HepG2 (cell line): ENCODE measurements around the gene LBX2. TPM values are rescaled to one million over a fixed set of nuclear protein-coding genes. Genes with fewer than 3 reads are reported as not detected.

Experiments
- CCDC6 ChIP-seq: sonication (generic); formaldehyde crosslinking; IDR thresholded peaks from 2 replicates; pipeline ENCODE4 v1.8.1; 2022; ENCODE audit warnings: mild to moderate bottlenecking, missing genetic modification reagents, moderate library complexity
- FOXJ3 ChIP-seq: sonication (generic); formaldehyde crosslinking; IDR thresholded peaks from 2 replicates; pipeline ENCODE4 v1.4.0; 2020; ENCODE audit warnings: missing genetic modification reagents, mild to moderate bottlenecking, borderline replicate concordance
- GABPA ChIP-seq, 2 experiments: IDR thresholded peaks; 2 replicates each; pipeline ENCODE4 v1.6.1; 2011 to 2016; ENCODE audit warnings: low read depth in 2 of 2, low read length in 1 of 2, missing biosample characterization in 1 of 2, missing genetic modification characterization in 1 of 2
- JUND ChIP-seq: sonication (generic); formaldehyde crosslinking; IDR thresholded peaks from 2 replicates; pipeline ENCODE4 v1.8.0; 2022; ENCODE audit warnings: mild to moderate bottlenecking, missing genetic modification reagents
- MIER2 ChIP-seq: IDR thresholded peaks from 2 replicates; pipeline ENCODE4 v1.6.1; 2016; ENCODE audit warnings: missing biosample characterization, missing genetic modification reagents
- PLRG1 ChIP-seq: fragments of 450-650 bp; conservative IDR thresholded peaks from 2 replicates; pipeline ENCODE4 v1.6.1; 2016
- RARG ChIP-seq: sonication (generic); formaldehyde crosslinking; IDR thresholded peaks from 2 replicates; pipeline ENCODE4 v1.4.0; 2020; ENCODE audit warnings: low read depth, mild to moderate bottlenecking, missing genetic modification reagents
- RFX5 ChIP-seq: IDR thresholded peaks from 2 replicates; pipeline ENCODE4 v1.6.1; 2011; ENCODE audit warnings: low read depth, low read length, improper control_type of control experiment
- RXRB ChIP-seq: IDR thresholded peaks from 2 replicates; pipeline ENCODE4 v1.6.1; 2016; ENCODE audit warnings: borderline replicate concordance, missing genetic modification reagents, missing compliant biosample characterization
- SMYD3 ChIP-seq: sonication (generic); formaldehyde crosslinking; IDR thresholded peaks from 2 replicates; pipeline ENCODE4 v1.8.1; 2023; ENCODE audit warnings: mild to moderate bottlenecking, missing genetic modification reagents
- SP2 ChIP-seq: sonication (generic); formaldehyde crosslinking; IDR thresholded peaks from 2 replicates; pipeline ENCODE4 v1.5.1; 2020; ENCODE audit warnings: mild to moderate bottlenecking, missing genetic modification reagents
- TEAD2 ChIP-seq: sonication (generic); formaldehyde crosslinking; IDR thresholded peaks from 2 replicates; pipeline ENCODE4 v1.9.0; 2021; ENCODE audit warnings: missing genetic modification reagents
- TOE1 ChIP-seq: sonication (generic); formaldehyde crosslinking; IDR thresholded peaks from 2 replicates; pipeline ENCODE4 v1.4.0; 2020; ENCODE audit warnings: mild to moderate bottlenecking, missing genetic modification reagents
- ZFP62 ChIP-seq: sonication (generic); formaldehyde crosslinking; IDR thresholded peaks from 2 replicates; pipeline ENCODE4 v1.4.0; 2020; ENCODE audit warnings: missing genetic modification reagents
- ZIK1 ChIP-seq: sonication (generic); formaldehyde crosslinking; IDR thresholded peaks from 2 replicates; pipeline ENCODE4 v1.5.0; 2020; ENCODE audit warnings: mild to moderate bottlenecking, low read depth, missing genetic modification reagents, borderline replicate concordance
- ZNF142 ChIP-seq: sonication (generic); formaldehyde crosslinking; IDR thresholded peaks from 2 replicates; pipeline ENCODE4 v1.4.0; 2020; ENCODE audit warnings: missing genetic modification reagents
- ZNF207 ChIP-seq: fragments of 450-650 bp; IDR thresholded peaks from 2 replicates; pipeline ENCODE4 v1.6.1; 2016; ENCODE audit warnings: antibody characterized with exemption, borderline replicate concordance
- ZNF232 ChIP-seq: sonication (generic); formaldehyde crosslinking; IDR thresholded peaks from 2 replicates; pipeline ENCODE4 v1.4.0; 2020; ENCODE audit warnings: missing genetic modification reagents, borderline replicate concordance
- ZNF253 ChIP-seq: sonication (generic); formaldehyde crosslinking; IDR thresholded peaks from 2 replicates; pipeline ENCODE4 v1.8.0; 2022; ENCODE audit warnings: mild to moderate bottlenecking, missing genetic modification reagents, borderline replicate concordance
- ZNF350 ChIP-seq: sonication (generic); formaldehyde crosslinking; IDR thresholded peaks from 2 replicates; pipeline ENCODE4 v1.4.0; 2020; ENCODE audit warnings: mild to moderate bottlenecking, low read depth, missing genetic modification reagents, borderline replicate concordance
- ZNF816 ChIP-seq: sonication (generic); formaldehyde crosslinking; IDR thresholded peaks from 2 replicates; pipeline ENCODE4 v1.8.0; 2022; ENCODE audit warnings: missing genetic modification reagents, mild to moderate bottlenecking, borderline replicate concordance
- ZSCAN21 ChIP-seq: sonication (generic); formaldehyde crosslinking; IDR thresholded peaks from 2 replicates; pipeline ENCODE4 v1.8.0; 2022; ENCODE audit warnings: mild to moderate bottlenecking, missing genetic modification reagents, moderate library complexity, borderline replicate concordance
- polyA plus RNA-seq, 8 experiments: library from polyadenylated mRNA; depleted of rRNA in 3 of 8; stranded (reverse) in 7 of 8; unstranded in 1 of 8; fragments of >200 nt; fragmentation: Illumina TruSeq in 4 of 8; extraction: Trizol in 4 of 8; gene quantifications; 2 replicates each; pipeline versions ENCODE4 v1.2.1 to v1.2.3, GENCODE V29; 2011 to 2016; ENCODE audit warnings: low read depth in 4 of 8, missing spikeins in 1 of 8, mixed read lengths in 1 of 8; ENCODE audit not compliant: insufficient read depth in 1 of 8
- total RNA-seq, 5 experiments: library from RNA; depleted of rRNA; stranded (reverse); fragments of >200 nt; fragmentation: Illumina TruSeq; extraction: Trizol; gene quantifications; 2 replicates each; pipeline ENCODE4 v1.2.3, GENCODE V29; 2016; ENCODE audit warnings: low read depth in 1 of 5

LBX2 gene
- total and polyA plus RNA-seq, 2 of the 13 experiments (the other 11 are each of a cell fraction or from before 2014, with no cell fraction given) = 6.4 to 8.1 TPM

- TF ChIP-seq CCDC6 (CRISPR knock-in tag) (peak; percentile 36; the same call in 1 of the 2 replicates), SP2 (CRISPR knock-in tag) (peak; percentile 66), ZIK1 (peak; percentile 77; the same call in 1 of the 2 replicates), RARG (0 out of 2 replicates have a peak, but pooled peaks have one; percentile 50), JUND (CRISPR knock-in tag) (peak; percentile 55; the same call in 1 of the 2 replicates), ZNF253 (CRISPR knock-in tag) (peak; percentile 18; the same call in 1 of the 2 replicates), SMYD3 (CRISPR knock-in tag) (peak; percentile 88), GABPA (IDR thresholded peaks at IDR 0.05; ENCODE audit: low read depth, low read length) (no peak), GABPA (CRISPR knock-in tag; IDR thresholded peaks at IDR 0.05; ENCODE audit: low read depth) (no peak; the same call in 1 of the 2 replicates), TEAD2 (CRISPR knock-in tag) (no peak), PLRG1 (no peak), ZNF142 (no peak; the same call in 1 of the 2 replicates), RFX5 (no peak), ZNF816 (CRISPR knock-in tag) (peak; percentile 92; the same call in 1 of the 2 replicates), MIER2 (no peak), ZNF232 (CRISPR knock-in tag) (0 out of 2 replicates have a peak, but pooled peaks have one; percentile 14), ZFP62 (CRISPR knock-in tag) (no peak), TOE1 (no peak), ZNF207 (no peak), RXRB (CRISPR knock-in tag) (no peak; the same call in 1 of the 2 replicates), ZNF350 (CRISPR knock-in tag) (peak; percentile 39), FOXJ3 (CRISPR knock-in tag) (no peak), ZSCAN21 (CRISPR knock-in tag) (no peak; the same call in 1 of the 2 replicates)
These were observed 3.5 kb upstream of the LBX2 start (continued) for GRCh38 chr2:74502720-74503505.
